GM19099 (cell line): Measurements from ENCODE around the gene TECPR2.

Experiments used
- POLR2A ChIP-seq: IDR thresholded peaks from 3 replicates; pipeline ENCODE4 v1.6.1; 2011; ENCODE audit warnings: low read depth; ENCODE audit not compliant: insufficient read length; ENCODE audit errors: extremely low read depth

Gene TECPR2

DNA sequence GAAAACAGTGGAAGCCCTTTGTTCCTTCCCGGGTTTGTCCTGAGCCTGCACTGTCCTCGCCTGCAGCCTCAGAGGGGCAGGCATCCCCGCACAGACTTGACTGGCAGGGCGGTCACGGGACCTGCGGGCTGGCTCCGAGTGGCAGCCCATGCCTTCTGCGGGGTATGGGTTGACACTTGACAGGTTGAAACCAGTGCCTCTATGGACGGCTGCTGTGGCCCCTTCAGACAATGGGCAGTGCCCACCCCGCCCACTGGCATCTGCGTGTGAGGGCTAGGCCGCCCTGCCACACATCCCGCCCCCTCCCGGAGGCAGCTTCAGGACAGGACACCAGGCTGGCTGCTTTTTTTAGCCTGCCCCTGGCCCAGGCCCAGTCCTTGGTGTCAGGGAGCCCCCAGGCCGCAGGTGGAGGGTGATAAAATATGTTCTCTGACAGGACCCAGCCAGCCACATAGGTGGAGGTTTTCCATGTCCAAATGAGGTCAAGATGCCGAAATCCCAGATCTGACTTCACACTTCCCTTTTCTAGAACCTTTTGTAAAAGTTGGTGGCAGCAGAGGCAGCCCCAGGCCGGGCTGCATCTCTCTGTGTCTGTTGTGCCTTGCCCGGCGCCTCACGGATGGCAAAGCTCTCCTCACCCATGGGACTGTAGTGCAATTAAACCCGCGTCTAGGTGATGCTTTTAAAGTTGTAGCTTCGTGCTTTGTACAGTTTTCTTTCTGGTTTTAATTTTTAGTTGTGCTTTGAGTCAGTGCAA is 136.8 kb downstream of the TECPR2 start:
- TF ChIP-seq POLR2A: no peak

DNA sequence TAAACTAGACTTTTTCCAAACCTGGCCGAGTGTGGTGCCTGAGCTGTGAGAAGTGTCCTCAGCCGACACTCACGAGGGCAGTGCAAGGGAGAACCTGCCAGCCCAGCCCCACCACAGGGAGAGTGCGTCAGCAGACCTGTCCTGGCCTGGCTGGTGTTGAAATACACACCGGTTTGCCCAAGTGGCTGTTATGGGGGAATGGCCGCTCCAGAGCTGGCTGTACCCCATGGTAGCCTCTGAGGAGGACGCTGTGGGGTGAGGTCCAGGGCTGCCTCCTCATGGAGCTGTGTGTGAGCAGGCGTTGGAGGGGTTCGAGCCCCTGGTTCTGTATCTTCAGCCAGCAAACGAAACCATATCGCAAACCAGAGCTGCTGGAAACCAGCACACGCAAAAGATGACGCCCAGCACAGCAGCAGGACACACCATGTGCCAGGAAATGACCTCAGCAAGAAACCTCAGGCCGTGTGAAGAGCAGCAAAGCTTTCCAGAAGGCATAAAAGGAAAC is 137.5 kb downstream of the TECPR2 start:
- no peak for TF ChIP-seq POLR2A

DNA sequence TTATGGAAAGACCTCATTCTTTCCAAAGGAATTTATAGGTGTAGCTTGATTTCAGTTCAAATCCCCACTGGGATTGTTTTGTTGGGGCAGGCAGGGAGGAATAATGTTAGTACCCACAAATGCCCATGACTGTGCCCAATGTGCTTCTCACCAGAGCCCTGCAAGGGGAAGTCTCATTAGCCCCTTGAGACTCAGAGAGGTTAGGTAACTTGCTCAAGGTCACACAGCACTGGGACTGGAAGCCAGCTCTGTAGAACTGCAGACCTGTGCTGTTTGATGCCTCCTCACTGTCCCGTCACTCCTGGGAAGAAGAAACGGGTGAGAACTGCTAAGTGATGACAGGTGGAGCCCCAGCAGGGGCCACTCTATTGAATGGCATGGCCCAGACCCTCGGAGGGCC is 138.0 kb downstream of the TECPR2 start:
- no peak for TF ChIP-seq POLR2A

DNA sequence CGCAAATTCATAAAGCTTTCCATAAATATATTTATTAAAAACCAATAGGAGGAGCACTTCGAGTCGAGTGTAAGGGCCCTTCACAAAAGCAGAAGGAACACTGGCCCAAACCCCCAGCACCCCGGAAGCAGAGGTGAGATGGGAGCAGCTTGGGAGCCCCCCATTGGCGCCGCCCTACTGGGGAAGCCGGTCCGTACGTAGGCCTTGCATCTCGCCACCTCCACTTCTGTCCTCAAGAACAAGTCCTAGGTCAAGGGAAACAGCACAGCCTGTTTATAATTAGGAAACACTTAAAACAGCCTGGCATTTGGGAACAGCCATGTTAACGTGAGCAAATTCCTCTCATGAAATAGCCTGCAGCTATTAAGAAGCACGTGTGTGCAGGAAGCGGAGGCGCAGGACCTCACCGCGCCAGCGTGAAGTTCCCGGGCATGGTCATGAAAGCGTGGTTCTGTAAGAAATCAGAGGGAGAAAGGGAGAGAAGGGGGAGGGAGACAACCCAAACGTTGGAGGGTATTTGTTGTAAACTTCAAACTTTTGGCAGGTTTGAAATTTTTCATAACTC is 139.1 kb downstream of the TECPR2 start:
- TF ChIP-seq POLR2A: no peak

DNA sequence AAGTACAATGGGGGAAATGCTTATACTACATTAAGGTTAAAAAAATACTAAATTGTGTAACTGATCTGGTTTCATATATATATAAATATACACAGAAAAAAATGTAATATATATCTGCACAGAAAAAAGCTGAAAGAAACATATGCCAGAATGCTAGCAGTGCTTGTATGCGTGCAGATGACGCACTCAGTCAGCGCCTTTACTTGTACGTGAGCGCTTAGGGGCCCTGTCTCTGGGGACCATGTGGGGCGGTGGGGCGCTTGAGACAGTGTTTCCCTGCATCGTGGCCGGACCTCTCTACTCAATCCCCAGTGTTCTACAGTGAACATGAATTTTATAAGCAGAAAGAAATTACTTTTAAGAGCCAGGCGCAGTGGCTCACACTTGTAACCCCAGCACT is 139.8 kb downstream of the TECPR2 start:
- no peak for TF ChIP-seq POLR2A

DNA sequence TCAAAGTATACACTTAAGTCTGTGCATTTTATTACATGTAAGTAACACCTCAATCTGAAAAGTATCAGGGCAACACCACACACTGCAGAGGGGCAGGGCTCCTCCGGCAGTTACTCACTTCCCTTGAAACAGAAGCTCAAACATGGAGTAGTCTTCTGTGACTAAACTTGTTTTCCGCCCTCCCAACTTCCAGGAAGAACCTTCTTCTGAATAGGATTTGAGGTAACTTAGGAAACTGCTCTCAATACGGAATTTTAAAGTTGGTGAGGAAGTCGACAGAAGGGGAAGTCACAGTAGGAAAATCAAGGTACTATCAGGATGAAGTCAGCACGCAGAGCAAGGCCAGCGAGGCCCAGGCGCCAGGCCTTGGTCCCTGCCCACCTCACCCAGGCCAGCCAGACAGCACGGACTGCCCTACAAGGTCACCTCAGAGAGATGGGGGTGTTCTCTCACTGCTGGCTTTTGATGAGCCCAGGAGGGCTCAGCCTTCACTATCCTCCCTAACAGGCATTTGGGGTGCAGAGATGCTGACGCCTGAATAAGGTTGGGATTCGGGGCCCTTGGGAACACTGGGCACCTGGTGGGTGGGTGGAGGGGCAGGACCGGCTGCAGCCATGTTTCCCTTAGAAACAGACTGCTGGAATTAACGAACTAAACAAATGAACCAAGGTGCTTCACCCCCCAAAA is 141.0 kb downstream of the TECPR2 start:
- TF ChIP-seq POLR2A: no peak

DNA sequence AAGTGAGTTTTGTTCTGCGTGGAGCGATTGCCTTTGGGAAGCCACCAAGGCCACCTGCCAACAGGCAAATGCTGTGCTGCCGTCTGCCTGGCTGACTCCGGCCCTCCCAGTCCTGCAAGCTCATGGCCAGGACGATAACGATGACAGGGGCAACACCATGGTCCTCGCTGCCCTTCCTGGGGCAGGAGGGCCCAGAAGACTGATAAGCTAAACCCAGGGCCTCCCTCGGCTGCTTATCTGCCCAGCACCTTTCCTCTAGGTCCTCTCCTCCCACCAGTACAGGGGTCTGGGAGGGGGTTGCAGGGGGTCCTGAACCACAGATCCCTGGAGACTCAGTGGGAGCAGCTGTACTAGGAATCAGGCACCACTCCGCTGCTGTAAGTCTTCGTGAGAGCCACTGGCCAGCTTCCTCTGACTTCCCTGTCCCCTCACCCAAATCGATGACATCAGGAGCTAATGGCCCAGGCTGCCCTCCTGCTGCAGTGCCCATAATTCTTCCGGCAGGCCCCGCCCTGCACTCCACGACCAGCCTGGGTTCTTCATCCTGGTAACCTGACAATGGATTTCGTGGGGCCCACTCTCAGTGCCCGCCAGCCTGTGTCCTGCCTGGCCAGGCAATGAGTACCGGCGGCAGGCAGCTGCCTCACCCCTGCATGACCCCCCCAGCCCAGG is 141.7 kb downstream of the TECPR2 start:
- no peak for TF ChIP-seq POLR2A

DNA sequence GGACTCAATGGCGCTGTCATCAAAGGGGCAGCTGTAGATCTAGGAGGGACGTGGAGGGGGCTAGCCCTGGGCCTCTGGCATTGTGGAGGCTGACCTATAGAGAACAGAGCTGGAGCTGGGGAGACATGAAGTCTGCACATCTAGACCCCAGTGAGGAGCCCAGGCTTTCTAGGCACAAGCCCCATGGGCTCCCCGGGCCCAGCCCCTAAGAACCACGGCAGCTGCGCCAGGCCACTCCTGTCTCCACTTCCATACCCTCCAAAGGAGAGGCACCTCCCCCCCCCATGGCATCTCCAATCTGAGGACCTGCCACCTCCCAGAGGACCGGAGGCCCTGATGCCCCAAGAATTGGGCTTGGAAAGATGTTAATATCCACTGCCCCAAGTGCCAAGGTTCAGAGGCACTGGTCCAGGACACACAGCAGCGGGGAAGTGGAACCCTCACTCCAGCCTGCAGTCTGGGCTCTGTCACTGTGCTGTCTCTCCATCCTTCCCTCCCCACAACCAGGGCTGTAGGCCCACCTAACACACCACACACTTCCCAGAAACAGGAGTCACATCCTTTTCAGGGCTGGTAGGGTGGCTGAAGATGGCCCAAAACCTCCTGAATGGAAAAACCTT is 142.4 kb downstream of the TECPR2 start:
- TF ChIP-seq POLR2A: no peak

DNA sequence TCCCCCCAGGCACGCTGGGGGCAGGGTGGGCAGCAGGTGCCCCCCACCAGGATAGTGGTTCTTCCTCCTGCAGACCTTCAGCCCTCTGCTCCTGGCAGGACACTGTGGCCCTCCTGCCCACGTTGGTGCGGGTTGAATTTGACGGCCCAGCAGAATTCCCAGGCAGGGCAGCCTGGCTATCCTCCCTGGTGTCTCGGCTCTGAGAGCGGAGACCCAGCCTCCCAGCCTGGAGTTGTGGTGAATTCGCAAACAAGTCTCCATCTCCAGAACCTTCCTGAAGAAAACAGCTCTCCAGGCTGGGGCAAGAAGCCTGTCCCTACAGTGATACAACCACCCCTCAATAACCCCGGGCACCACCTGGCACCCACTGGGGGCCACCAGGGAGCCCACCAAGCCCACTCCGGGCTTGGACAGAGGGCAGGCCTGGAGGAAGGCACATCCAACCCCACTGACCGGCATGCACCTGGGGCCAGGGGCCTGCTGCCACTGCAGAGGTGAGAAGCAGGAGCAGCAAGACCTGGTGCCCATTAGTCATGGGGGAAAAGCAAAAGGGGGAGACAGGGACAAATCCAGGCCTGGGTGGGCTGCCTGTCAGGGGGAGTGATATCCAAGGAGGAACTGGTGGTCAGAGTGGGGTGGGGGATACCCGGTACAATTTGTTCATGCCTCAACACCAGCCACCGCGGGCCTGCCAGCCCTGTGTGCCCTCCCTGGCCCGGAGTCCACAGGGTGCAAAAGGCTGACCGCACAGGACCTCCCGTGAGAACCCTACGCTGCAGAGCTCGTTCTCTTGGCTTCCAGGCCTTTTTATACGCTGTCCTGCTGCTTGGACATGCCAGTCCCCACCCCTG is 143.3 kb downstream of the TECPR2 start:
- TF ChIP-seq POLR2A: no peak

DNA sequence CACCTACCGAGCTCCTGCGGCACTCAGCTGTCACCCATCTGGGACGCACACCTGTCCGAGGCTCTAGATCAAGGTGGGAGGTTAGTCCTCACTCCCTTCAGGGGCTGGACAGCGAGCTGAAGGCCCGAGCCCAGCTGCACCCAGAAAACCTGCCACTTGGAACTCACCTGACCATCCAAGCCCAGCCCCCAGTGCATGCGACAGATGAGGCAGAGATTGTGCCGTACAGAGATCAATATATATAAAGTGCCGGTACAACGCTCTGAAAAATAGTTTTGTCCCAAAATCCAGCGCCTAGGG is 143.8 kb downstream of the TECPR2 start:
- no peak for TF ChIP-seq POLR2A

DNA sequence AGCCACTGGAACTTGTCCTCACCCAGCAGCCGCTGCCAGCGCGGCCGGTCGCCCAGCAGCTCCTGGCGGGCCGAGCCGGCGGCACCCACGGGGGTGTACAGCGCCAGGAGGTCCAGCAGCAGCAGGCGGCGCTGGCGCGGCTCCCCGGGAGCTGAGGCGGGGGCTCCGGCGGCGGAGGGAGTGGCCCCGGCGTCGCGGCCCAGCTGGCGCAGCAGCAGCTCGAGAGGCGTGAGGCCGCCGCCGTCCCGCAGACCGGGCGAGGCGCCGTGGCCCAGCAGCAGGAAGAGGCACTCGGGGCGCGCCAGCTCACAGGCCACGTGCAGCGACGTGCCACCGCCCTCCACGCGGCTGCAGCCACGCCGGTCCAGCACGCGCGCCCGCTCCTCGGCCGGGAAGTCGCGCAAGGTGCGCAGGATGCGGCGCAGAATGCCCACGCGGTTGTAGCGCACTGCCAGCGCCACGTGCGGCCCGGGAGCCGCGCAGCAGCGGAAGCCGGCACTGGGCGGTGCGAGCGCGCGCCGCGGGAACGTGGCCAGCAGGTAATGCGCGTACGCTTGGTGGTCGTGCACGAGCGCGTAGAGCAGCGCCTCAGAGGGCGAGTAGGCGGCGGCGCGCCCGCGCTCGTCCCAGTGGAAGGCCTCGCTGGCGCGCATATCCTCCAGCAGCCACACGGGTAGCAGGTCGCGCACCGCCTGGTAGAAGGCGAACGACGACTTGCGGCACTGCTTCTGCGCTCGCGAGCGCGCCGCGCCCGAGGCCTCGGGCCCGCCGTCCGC is 144.5 kb downstream of the TECPR2 start:
- TF ChIP-seq POLR2A: no peak

DNA sequence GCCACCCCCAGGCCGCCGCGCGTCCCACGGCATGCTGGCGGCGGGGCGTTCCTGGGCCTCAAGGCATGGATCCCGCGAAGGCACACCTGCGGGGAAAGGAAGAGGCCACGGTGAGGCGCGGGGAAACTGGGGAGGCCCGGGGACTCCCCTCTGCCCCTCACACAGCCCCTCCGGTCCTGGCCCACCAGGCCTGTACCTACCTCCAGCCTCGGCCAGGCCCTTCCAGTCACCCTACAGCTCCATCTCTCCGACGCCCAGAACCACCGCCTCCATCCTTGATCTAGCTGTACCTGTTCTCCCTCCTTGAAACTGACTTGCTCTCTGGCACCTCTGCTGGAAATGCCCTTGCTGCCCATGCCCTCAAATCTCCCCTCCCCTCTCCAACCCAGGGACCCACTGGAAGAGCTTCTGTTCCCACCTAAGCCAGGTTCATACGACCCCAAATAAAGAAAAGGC is 145.1 kb downstream of the TECPR2 start:
- TF ChIP-seq POLR2A: no peak

DNA sequence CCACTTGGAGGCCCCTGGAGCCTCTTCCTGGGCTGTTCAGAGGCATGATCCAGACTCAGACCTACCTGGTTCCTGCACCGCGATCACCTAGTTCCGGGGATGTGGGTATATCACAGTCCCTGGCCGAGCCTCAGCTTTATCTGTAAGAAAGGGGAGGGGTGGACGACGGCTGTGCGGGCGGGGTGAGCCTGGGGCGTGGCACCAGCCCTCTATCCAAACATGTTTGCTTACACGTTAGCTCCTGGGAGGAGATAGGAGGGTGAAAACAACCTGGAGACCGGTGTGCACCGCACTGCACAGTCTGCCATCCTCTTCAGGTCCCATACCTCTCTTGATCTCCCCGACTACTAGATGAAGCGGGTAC is 145.7 kb downstream of the TECPR2 start:
- no peak for TF ChIP-seq POLR2A
